Measurements from ENCODE around the gene PPP2R3B. TPM values are rescaled to one million over a fixed set of nuclear protein-coding genes. Genes with fewer than 3 reads are reported as not detected.
"Not testable (repeated sequence)": the region's sequence is repeated elsewhere in the genome, so short reads cannot be mapped to it uniquely, and the experiment has no call there.

Gene PPP2R3B
- total RNA-seq, 4 donors from 2014 or later, result 7.8 to 27.9 (median 11.6) TPM

DNA sequence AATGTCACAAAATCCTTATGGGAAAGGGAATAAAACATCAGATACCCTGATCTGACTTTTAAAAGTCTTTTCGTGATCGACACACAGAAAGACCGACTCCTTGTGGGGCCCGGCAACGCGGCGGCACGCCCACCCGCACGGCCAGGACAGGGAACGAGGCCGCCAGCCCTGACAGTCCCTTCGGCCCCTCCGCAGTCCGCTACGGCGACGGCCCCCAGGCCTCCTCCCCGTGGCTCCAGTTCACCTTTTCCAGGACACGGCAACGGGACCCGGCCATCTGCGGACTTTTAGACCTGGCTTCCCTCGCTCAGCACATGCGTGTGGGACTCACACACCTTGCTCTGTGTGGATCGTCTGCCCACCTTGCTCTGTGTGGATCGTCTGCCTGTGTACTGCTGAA is 34.5 kb downstream of the PPP2R3B start:
- in situ Hi-C loops (cut with MboI; ENCODE audit: low pct_ligation_motif_present in 1 of 4, low pct_unique_long_range_greater_than_20kb in 1 of 4, low sequenced_read_pairs in 3 of 4), result no loop called here
- no peak overlapping the region for H3K27ac ChIP-seq
- TF ChIP-seq POLR2A (IDR thresholded peaks at IDR 0.05) (no peak), EP300 (IDR thresholded peaks at IDR 0.05; ENCODE audit: low read depth) (no peak), POLR2AphosphoS5 (IDR thresholded peaks at IDR 0.05) (no peak), CTCF (IDR thresholded peaks at IDR 0.05) (no peak)

DNA sequence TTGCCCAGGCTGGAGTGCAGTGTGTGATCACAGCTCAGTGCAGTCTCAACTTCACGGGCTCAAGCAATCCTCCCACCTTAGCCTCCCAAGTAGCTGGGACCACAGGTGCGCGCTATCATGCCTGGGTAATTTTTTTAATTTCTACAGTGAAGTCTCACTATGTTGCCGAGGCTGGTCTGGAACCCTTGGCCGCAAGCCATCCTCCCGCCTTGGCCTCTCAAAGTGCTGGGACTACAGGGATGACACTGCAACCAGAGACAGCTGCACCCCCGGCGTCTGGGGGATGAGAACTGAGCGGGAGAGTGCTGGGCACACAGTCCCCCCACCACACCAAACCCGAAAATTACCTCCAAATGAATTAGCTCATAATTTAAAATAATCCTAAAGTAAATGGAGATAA is 35.0 kb downstream of the PPP2R3B start:
- WGBS, 2 donors (ENCODE audit: low coverage in 1 of 2), result 97 to 98% methylated on average over 8 to 10 of the region's 10 CpGs
- Histone ChIP-seq H3K9me3 (no peaks in the 10 kb centered on the region), H3K27ac (no peak overlapping the region), H3K4me1 (no peaks in the 10 kb centered on the region), H3K4me3 (no peak overlapping the region), H3K27me3 (no peaks in the 10 kb centered on the region), H3K36me3 (no peaks in the 10 kb centered on the region)
- no peak for DNase-seq
- in situ Hi-C loops (cut with MboI; ENCODE audit: low pct_ligation_motif_present in 1 of 4, low pct_unique_long_range_greater_than_20kb in 1 of 4, low sequenced_read_pairs in 3 of 4), result no loop called here
- intact Hi-C loops (cut with DNase I; ENCODE audit: low total_unique reads), result no loop called here
- TF ChIP-seq POLR2AphosphoS5 (IDR thresholded peaks at IDR 0.05) (no peak), POLR2A (IDR thresholded peaks at IDR 0.05) (no peak), EP300 (IDR thresholded peaks at IDR 0.05; ENCODE audit: low read depth) (no peak), CTCF (IDR thresholded peaks at IDR 0.05) (no peak)

More for the DNA sequence above, 34.5 kb downstream of the PPP2R3B start:
- Histone ChIP-seq H3K27me3 (no peaks in the 10 kb centered on the region), H3K4me3 (no peak overlapping the region), H3K4me1 (no peaks in the 10 kb centered on the region), H3K36me3 (no peaks in the 10 kb centered on the region), H3K9me3 (no peaks in the 10 kb centered on the region)
- 95 to 100% methylated on average over 23 to 27 of the region's 27 CpGs for WGBS, 2 donors (ENCODE audit: low coverage in 1 of 2)
- intact Hi-C loops (cut with DNase I; ENCODE audit: low total_unique reads), result no loop called here
- DNase-seq, result no peak

- WGBS, 2 donors (ENCODE audit: low coverage in 1 of 2), result 98 to 100% methylated on average over 2 to 13 of the region's 13 CpGs
- H3K4me1 ChIP-seq; H3K36me3 ChIP-seq; H3K9me3 ChIP-seq; H3K27ac ChIP-seq; H3K4me3 ChIP-seq; DNase-seq; H3K27me3 ChIP-seq; intact Hi-C loops (cut with DNase I; ENCODE audit: low total_unique reads); in situ Hi-C loops (cut with MboI; ENCODE audit: low pct_ligation_motif_present in 1 of 4, low pct_unique_long_range_greater_than_20kb in 1 of 4, low sequenced_read_pairs in 3 of 4): not testable (repeated sequence)
Measured at GRCh38 chrX:351324-351641, 35.4 kb downstream of the PPP2R3B start.

GRCh38 chrX:350534-351323 is 36.0 kb downstream of the PPP2R3B start:
- no peak for DNase-seq
- in situ Hi-C loops (cut with MboI; ENCODE audit: low pct_ligation_motif_present in 1 of 4, low pct_unique_long_range_greater_than_20kb in 1 of 4, low sequenced_read_pairs in 3 of 4), result no loop called here
- intact Hi-C loops (cut with DNase I; ENCODE audit: low total_unique reads), result no loop called here

More at GRCh38 chrX:350534-351323, 36.0 kb downstream of the PPP2R3B start:
- Histone ChIP-seq H3K27me3 (no peaks in the 10 kb centered on the region), H3K4me3 (no peak overlapping the region), H3K4me1 (no peaks in the 10 kb centered on the region), H3K9me3 (no peaks in the 10 kb centered on the region), H3K27ac (no peak overlapping the region), H3K36me3 (no peaks in the 10 kb centered on the region)
- 94 to 95% methylated on average over 9 to 61 of the region's 61 CpGs for WGBS, 2 donors (ENCODE audit: low coverage in 1 of 2)
- TF ChIP-seq EP300 (IDR thresholded peaks at IDR 0.05; ENCODE audit: low read depth) (no peak), CTCF (IDR thresholded peaks at IDR 0.05) (no peak), POLR2AphosphoS5 (IDR thresholded peaks at IDR 0.05) (no peak), POLR2A (IDR thresholded peaks at IDR 0.05) (no peak)
